DMS79 (cell line): ENCODE results near the gene JAKMIP1.

ENCODE experiments used
- DNase-seq: peaks from one replicate; lab custom pipeline; 2025; lab: John Stamatoyannopoulos, UW

The JAKMIP1 gene

DNA sequence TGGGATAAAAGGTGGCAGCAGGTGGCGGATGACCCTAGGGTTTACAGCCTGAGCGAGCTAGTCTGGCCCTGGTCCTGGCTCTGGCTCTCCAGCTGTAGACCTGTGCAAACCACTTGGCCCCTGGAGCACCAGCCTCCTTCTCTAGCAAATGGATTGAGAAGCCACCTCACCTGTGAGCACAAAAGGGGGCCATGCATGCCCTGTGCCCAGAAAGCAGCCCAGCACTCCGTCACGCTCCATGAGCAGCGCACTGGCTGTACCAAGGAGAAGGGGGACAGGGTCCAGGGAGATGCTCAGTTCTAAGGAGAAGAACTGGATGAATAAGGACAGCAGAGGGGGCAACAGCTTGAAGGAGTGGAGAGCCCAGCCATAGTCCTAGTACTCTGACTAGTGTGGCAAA lies 135.2 kb downstream of the JAKMIP1 start:
- no peak for DNase-seq

DNA sequence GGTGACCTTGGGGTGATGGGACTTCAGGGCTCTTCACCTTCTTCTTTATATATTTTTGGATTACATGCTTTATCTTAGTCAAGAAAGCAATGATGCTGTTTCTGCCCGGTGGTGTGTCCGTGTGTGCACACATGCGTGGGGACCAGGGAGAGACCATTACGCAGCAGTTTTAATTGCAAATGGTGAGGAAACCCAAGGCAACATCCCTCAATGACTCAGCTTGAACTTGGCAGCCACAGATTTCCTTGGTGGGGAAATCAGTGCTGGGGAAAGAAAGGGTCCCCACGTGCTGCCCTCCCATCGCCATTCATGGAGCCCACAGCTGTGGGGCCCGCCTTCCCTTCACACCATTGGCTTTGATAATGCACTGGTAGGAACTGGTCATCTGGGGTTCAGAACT lies 136.0 kb downstream of the JAKMIP1 start:
- no peak for DNase-seq

DNA sequence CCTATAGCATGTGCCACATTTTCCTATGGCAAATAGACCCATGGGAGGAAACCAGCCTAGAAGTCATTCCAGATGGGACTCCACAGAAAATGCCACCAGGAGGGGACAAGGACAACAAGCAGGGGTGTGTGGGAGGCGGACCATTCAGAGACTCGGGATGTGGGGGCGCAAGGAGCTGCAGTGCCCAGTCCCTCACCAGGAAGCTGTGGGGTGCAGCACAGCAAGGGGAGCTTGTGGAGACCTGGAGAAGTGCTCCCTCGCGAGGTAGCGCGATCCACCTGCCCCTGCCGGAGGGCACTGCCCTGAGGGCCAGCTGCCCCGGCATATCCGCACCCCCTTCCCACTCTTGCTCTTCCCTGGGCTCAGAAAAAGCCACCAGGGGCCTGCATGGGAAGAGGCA lies 136.7 kb downstream of the JAKMIP1 start:
- DNase-seq: no peak

DNA sequence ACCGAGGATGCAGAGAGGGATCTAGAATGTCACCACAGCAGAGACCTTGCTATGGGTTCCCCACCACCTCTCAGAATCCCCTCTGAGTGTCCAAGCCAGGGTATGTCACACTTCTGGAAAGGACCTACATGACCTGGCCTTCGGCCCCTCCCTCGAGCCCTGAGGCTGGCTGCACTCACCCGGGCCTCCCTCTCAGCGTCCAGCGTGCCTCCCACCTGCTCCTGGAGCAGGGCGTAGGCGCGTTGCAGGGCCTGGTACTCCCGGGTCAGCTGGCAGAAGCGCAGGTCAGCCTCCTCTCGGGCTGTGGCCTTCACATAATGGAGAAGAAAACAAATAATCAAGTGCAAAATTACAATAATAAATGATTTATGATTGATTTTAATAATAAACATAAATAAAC lies 138.2 kb downstream of the JAKMIP1 start:
- DNase-seq: no peak

DNA sequence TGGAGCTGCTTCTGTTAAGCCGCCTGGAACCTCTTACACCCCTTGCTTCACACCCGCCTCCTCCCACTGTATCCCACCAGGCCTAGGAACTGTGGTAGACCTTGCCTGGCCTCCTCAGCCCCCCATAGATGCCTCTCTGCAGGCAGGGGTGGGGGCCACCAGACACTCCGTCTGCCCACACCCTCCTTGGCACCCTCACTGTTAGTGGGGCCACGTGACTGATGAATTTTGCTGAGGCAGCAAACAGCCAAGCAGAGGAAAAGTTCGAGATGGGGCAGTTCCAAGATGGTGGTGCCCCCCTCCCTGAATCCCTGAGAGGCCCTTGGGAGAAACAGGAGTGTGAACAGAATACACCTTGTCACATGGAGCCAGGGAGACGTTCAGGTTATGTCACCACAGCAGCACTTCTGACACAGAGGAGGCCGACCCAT lies 141.0 kb downstream of the JAKMIP1 start:
- DNase-seq: no peak

DNA sequence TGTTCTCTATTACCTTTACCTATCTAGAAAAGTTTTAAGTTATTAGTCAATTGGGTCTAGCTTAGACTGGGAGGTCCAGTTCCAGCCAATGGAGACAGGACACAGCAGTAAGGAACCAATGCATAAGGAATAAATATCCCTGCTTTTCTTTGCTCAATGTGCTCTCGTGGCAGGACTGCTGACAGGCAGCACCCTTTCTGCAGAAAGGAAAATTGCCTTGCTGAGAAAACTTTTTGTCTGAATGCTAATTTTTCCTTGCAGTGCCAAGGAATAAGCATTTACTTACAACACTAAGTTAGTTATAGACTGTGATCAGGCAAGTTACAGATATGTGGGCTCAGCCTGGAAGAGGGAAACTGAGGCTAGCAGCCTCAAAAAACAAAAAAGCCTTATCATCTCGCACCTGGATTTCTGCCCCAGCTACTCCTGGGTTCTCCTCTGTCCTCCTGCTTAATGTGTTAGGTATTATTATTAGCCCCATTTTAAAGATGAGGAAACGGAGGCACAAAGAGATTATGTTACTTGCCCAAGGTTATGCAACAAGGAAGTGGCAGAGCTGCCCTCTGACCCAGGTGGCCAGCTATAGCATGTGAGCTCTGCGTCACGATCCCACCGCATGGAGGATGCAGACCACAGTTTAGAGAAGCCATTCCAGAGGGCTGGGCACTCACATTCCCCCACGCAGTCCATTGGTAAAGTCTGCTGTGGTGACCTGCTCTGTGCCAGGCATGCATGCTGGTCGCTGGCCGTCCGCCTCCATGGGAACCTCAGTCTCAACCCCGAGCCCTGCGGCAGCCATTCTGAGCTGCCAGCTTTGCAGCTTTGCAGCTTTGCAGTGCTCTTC lies 141.6 kb downstream of the JAKMIP1 start:
- DNase-seq: no peak

DNA sequence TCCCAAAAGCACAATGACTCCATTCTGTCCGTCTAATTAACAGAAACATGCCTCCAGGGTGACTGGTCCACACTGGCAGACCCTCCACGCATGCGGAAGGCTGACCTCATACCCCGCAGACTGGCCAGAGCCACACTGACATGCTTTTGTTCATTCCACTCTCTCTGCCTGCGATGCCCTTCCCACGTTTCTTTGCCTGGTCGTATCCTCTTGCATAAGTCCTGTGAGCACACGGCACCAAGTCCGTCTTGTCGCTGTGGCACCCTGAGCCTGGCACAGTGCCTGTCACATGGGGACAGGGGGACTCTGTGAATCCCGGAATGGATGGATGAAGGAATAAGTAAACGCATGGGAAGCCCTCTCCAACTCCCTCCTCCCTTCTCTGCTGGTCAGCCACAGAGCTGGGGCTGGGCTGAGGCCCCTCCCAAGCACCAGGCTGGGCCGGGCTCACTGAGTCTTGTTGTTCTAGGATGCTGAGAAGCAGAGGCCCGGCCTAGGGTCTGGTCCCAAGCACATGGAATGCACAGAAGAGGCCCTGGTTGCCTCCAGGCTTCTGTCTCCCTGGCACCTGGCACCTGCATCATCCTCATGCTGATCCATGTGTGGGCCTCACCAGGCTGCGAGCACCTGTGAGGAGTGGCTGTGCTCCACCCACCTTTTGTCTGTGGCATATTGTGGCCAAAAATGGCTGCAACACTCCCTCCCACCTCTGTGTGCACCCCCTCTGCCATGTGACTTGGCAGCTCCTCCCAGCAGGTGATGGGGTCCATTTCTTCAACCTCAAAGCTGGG lies 143.2 kb downstream of the JAKMIP1 start:
- no peak for DNase-seq

DNA sequence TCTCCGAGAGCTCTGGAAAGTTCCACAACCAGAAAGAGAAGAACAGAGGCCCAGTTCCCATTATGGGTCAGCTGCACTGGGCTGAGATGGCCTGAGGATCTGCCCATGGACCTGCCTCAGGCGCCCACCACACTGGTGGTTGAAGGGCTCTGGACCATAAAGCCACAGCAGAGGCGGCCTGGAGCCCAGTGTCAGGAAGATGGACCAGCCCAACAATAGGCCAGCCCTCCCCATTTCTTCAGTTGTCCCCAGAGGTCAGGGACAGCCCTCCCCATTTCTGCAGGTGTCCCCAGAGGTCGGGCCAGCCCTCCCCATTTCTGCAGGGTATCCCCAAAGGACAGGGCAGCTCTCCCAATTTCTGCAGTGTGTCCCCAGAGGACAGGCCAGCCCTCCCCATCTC lies 144.9 kb downstream of the JAKMIP1 start:
- DNase-seq: no peak

DNA sequence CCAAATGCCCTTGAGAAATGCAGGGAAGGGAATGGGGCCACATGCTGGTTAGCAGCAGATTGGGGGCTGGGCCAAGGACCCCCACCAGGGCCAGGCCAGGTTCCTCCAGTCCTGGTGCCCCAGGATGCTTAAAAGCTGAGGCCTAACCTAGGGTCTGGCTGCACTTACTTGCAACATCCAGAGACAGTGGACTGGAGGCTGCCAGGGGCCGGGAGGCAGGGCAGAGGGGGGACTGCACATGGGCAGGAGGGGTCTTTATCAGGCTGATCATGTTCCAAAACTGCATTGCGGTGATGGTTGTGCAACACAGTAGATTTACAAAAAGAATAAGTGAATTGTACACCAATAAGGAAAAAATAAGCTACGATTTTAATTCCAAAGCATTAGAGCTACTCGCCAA lies 145.3 kb downstream of the JAKMIP1 start:
- DNase-seq: no peak

DNA sequence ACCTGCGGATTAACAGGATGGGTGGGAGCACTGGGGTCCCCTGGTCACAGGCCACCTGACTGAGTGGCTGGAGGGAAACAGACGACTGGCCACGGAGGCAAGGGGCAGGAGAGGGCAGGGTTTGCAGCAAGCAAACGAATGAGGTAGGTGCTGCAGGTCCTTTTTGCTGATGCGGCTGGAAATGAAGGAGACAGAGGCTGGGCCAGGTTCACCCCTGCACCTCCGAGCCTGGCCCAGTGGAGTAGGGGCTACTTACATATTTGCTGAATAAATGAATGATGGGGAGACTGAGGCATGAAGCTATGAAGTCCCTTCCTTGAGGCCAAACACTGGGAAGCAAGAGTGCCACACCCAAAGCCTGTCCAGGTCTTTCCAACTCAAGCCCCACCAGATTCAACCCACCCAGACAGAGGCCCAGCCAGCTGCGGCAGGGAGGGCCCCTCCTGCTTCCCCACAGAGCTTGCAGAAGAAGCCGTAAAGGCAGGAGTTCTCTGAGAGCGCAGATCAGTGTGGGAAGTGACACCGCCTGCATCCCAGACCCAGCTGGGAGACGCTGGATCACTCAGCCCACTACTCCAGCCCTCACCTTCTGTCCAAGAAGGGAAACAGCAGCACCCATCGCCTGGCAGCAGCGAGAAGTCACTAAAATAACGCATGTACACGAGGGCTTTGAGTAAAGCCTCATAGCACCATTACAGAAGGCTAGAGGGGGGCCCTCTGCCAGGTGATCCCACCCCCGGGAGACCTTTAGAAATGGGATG lies 146.0 kb downstream of the JAKMIP1 start:
- no peak for DNase-seq

DNA sequence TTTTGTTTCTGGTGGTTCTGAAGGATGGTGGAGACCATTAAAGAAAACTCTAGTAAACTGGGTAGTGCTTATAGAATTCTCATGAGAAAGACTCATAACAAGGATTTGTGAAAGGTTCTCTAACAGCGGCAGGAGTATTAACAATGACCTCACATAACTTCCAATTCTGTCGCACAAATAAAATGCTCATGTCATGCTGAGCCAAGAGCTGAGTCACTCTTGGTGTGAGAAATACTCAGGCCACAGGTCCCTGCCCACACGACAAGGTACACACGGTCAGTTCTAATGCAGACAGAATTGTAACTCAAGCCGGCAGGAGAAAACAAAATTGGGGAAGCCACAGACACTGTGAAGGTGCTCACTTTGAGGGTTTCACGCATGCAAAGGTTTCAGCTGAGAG lies 147.7 kb downstream of the JAKMIP1 start:
- no peak for DNase-seq

DNA sequence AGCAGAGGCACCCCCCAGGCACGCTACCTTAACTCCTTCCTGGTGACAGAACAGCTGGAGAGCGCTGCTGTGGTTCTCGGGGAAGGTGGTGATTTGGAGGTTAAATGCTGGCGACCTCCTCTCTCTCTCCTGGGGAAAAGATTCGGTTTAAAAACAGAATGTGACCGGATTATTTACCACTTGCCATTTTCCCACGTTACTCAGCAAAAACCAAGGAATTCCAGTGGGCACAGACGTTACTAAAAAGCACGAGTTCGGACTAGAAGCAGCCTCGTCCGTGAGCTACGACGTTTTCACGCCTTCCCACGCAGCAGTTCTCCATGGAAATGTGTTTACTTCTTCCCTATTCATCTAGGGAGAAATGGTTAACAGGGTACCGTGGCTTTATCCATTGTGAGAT lies 149.8 kb downstream of the JAKMIP1 start:
- DNase-seq: no peak

DNA sequence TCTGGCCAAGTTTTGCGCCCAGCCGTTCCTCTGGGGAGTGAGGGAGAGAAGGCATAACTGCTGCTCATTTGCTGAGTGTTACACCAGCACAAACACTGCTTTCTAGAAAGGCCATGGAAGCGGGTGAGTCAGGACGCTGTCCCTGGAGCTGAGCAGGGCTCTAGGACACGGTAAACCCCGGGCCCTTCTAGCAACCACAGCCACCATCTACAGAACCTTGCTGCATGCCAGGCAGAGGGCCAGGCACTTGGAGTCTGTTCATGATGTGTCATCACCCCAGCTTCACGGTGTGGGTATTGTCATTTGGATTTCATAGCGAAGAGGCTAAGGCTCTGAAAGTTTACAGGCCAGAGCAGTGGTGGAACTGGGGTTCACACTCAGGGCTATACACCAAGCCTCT lies 150.4 kb downstream of the JAKMIP1 start:
- DNase-seq: no peak

DNA sequence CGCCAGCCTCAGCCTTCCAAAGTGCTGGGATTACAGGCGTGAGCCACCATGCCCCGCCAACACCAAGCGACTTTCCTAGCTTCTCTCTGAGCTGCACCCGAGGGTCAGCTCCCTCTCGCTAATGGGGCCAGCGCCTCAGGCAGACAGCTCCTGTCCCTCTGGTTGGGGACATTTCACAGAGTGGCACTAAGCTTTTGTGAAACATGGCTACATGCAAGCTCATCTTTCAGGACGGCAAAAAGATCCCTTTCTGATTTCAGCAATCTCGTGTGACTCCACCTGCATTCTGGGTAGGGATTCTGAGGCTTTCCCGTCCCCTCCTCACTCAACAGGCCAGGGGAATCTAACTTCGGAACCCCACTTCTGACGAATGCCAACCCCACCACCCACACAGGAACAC lies 151.1 kb downstream of the JAKMIP1 start:
- no peak for DNase-seq

DNA sequence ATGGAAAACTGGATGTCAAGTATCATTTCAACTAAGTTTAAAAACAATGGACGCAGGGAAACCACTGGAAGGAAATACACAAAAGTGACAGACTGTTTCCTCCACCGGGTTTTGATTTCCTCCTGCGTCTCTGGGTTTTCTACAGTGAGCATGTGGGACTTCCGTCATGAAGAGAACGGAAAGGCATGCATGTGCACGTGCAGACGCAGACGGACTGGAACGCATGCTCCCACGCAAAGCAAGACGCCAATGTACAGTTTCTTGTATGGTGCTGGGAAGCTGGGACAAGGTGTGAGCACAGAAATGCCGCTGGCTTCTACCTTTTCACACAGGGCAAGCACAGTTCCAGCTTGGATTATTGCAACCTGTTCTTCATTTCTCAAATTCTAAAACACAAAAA lies 151.8 kb downstream of the JAKMIP1 start:
- no peak for DNase-seq

DNA sequence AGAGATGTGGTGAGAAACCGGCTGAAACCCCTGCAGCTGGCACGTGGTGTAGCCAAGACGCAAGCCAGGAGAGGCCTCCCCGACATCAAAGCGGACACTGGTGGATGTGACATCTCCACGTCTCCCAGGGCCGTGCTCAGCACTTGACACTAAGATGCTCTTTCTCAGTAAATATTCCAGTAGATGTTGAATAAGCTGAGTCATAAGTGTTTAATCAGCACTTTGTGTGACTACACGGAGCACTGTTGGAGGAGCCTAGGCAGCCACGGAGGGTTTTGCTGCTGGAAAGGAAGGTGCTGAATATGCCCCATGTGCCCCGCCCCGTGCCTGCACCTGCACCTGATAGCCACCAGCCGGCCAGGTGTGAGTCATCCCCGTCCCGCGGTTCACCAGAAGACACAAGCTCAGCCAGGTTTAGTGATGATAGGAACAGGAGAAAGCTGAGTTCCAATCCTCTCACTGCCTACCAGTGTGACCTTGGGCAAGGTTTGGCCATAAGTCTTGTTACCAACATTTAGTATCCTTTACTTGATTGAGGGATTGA lies 153.1 kb downstream of the JAKMIP1 start:
- no peak for DNase-seq

DNA sequence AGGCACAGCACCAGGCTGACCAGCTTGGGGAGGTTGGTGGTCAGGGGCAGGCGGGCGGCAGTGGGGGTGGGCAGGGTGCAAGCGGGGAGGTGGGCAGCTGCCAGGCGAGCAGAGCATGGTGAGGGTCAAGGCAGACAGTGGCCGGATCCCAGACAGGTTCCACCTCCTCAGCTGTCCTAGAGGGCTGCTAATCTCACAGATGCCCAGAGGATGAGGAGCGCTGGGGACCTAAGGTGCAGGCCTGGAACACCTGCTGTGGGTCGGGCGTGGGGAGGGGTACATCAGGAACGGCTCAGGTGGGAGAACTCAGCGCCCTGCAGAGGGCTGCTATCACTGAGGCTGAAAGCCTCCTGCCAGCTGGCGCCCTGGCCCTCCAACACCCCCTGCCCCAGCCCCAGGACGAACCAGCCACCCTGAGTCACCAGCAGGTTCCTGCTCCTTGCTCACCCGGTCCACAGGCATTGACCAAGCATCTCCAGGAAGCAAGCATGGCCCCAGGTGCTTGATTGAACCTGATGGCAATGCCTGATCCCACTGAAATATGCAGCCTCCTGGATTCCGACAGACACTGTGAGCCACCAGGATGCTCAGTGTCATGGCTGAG lies 153.7 kb downstream of the JAKMIP1 start:
- no peak for DNase-seq

DNA sequence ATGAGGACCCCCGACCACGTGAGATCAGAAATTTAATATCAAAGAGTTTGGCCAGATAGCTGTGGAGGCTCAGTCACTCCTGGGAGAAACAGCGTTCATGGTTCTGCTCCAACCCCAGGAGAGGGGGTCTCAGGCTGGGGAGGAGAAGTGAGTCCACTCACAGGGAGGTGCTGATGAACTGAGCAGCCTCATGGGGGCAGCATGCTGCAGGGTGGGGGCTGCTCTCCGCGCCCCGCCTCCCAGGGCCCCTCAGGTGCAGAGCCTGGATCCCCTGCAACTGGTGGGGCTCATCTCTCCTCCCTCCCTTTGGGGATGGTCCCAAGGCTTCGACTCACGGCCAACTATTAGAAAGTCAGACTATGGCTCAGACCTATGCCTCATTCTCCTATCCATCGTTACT lies 155.5 kb downstream of the JAKMIP1 start:
- DNase-seq: no peak

DNA sequence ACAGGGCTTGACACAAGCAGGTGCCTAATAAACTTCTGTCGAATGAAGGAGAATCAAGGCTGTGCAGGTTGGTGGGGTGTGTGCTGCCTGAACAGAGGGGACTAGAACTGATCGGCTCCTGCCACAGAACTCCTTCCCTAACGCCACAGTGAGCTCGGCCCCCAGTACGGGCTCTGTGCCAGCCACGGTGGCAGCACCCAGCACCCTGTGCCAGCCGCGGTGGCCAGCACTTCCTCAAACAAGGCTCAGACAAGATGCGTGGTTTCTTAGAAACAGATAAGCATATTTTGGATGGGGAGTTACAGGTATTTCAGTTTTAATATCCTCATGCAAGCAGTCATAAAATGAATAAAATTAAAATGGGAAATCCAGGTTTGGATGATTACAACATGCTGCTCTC lies 156.1 kb downstream of the JAKMIP1 start:
- no peak for DNase-seq

DNA sequence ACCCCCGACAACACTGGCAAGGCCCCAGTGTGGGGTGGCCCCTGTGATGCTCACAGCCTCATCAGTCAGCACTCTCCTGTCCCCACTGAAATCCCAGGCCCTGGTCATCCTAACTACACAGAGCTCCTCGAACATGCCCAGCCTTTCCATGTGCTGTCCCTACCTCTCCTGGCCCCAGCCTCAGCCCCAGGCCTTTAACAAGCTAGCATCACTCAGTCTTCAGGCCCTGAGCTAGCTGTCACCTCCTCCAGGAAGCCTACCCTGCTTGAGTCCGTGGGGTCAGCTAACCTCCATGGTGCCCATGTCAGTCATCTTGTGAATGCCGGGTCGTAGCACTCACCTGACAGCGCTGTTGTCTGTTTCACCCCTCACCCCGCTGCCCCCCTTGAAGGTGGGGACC lies 156.5 kb downstream of the JAKMIP1 start:
- DNase-seq: no peak

DNA sequence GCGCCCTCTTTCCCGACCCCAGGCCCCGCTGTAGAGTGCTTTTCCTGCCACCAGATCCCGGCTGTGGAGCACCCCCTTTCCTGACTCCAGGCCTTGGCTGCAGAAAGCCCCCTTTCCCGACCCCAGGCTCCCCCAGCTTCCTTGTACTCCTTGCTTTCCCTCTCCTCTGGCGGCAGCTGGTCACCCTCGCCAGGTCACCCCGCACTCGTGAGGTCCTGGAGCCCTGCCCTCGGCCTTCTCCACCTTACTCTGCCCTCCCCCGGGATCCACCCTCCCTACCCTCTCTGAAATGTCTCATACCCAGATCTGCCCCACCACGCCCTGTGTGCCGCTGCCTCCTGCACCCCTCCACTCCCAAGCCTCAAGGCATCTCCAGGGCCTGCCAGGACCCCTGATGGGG lies 157.2 kb downstream of the JAKMIP1 start:
- no peak for DNase-seq
